IMR-90 (cell line): Measurements from ENCODE around the gene ZNG1C. TPM values are rescaled to one million over a fixed set of nuclear protein-coding genes. Genes with fewer than 3 reads are reported as not detected.
"Not testable (repeated sequence)": the region's sequence is repeated elsewhere in the genome, so short reads cannot be mapped to it uniquely, and the experiment has no call there.

Experiments used
- ATAC-seq: fragments of 200-7000 bp; cut with Tn5 transposase; 2 replicates; pipeline ENCODE4 v1.9.1; 2020; ENCODE audit warnings: low read depth, mild to moderate bottlenecking, moderate library complexity
- BruUV-seq: library from RNA; stranded (reverse); fragments of 400-500 nt; replicated peaks from 2 replicates; lab custom pipeline; 2021; lab: Mats Ljungman, UMichigan
- CTCF ChIA-PET: fragments of 300-600 bp; formaldehyde crosslinking; extraction: SDS; loops from one replicate; lab custom pipeline; 2021; ENCODE audit warnings: antibody characterized with exemption; lab: Yijun Ruan, JAX
- POLR2A ChIA-PET: fragments of 300-600 bp; sonication (Branson Sonifier 250); formaldehyde crosslinking; loops from one replicate; lab custom pipeline; 2022; ENCODE audit warnings: antibody characterized with exemption; ENCODE audit not compliant: unreplicated experiment; lab: Charles Lee
- DNase-seq: peaks from one replicate; pipeline ENCODE4 v3.0.0; 2013
- H2AFZ ChIP-seq: replicated peaks from 2 replicates; pipeline ENCODE3; 2013; ENCODE audit warnings: low read length, mild to moderate bottlenecking; ENCODE audit not compliant: poor library complexity
- H2AK5ac ChIP-seq: 2 replicates; pipeline ENCODE4 v1.6.1; 2013; ENCODE audit warnings: low read depth, low read length, inconsistent platforms
- H2AK9ac ChIP-seq: replicated peaks from 2 replicates; pipeline ENCODE3; 2013; ENCODE audit warnings: mild to moderate bottlenecking, low read depth, low read length, moderate library complexity; ENCODE audit not compliant: poor library complexity
- H2BK120ac ChIP-seq: 2 replicates; pipeline ENCODE4 v1.6.1; 2013; ENCODE audit warnings: low read depth, low read length, inconsistent platforms
- H2BK15ac ChIP-seq: 3 replicates; pipeline ENCODE4 v1.6.1; 2013; ENCODE audit warnings: low read depth, low read length, inconsistent platforms
- H2BK20ac ChIP-seq: 2 replicates; pipeline ENCODE4 v1.6.1; 2013; ENCODE audit warnings: low read depth, mild to moderate bottlenecking, inconsistent platforms, low read length, moderate library complexity
- H2BK5ac ChIP-seq: 2 replicates; pipeline ENCODE4 v1.6.1; 2013; ENCODE audit warnings: mild to moderate bottlenecking, low read depth, low read length, inconsistent platforms; ENCODE audit not compliant: poor library complexity, severe bottlenecking
- H3K14ac ChIP-seq: replicated peaks from 2 replicates; pipeline ENCODE4 v1.6.1; 2013; ENCODE audit warnings: low read depth, low read length, inconsistent platforms
- H3K18ac ChIP-seq: 2 replicates; pipeline ENCODE4 v1.6.1; 2013; ENCODE audit warnings: low read depth, low read length, control low read depth
- H3K23ac ChIP-seq: 2 replicates; pipeline ENCODE4 v1.6.1; 2013; ENCODE audit warnings: low read depth, low read length, inconsistent platforms
- H3K27ac ChIP-seq: 2 replicates; pipeline ENCODE4 v1.5.1; 2013; ENCODE audit warnings: mild to moderate bottlenecking, control low read depth, low read length; ENCODE audit not compliant: insufficient read depth
- H3K27me3 ChIP-seq: 2 replicates; pipeline ENCODE4 v1.6.1; 2013; ENCODE audit warnings: low read length; ENCODE audit not compliant: control insufficient read depth, insufficient read depth
- H3K36me3 ChIP-seq: 2 replicates; pipeline ENCODE4 v1.6.1; 2013; ENCODE audit warnings: low read length, mixed read lengths; ENCODE audit not compliant: control insufficient read depth, insufficient read depth
- H3K4ac ChIP-seq: 2 replicates; pipeline ENCODE4 v1.6.1; 2013; ENCODE audit warnings: low read depth, low read length, inconsistent platforms
- H3K4me1 ChIP-seq: 2 replicates; pipeline ENCODE4 v1.6.1; 2013; ENCODE audit warnings: low read length, mixed read lengths; ENCODE audit not compliant: control insufficient read depth, insufficient read depth
- H3K4me2 ChIP-seq: 2 replicates; pipeline ENCODE4 v1.6.1; 2013; ENCODE audit warnings: low read depth, mild to moderate bottlenecking, control low read depth, low read length, moderate library complexity
- H3K4me3 ChIP-seq: 2 replicates; pipeline ENCODE4 v1.5.1; 2013; ENCODE audit warnings: low read depth, mild to moderate bottlenecking, control low read depth, low read length, moderate library complexity; ENCODE audit not compliant: insufficient read depth
- H3K56ac ChIP-seq: 2 replicates; pipeline ENCODE4 v1.6.1; 2013; ENCODE audit warnings: low read length, inconsistent platforms; ENCODE audit not compliant: insufficient read depth; ENCODE audit errors: extremely low read depth
- H3K79me1 ChIP-seq, 2 experiments: 2 replicates each; pipeline ENCODE4 v1.6.1; 2013; ENCODE audit warnings: low read length in 2 of 2, inconsistent platforms in 1 of 2, low read depth in 1 of 2
- H3K9ac ChIP-seq: 2 replicates; pipeline ENCODE4 v1.6.1; 2013; ENCODE audit warnings: low read depth, low read length, control low read depth
- H3K9me1 ChIP-seq: 2 replicates; pipeline ENCODE4 v1.6.1; 2013; ENCODE audit warnings: low read length, inconsistent platforms; ENCODE audit not compliant: insufficient read depth
- H3K9me3 ChIP-seq: 2 replicates; pipeline ENCODE4 v1.6.1; 2013; ENCODE audit warnings: low read length; ENCODE audit not compliant: control insufficient read depth, insufficient read depth
- H4K20me1 ChIP-seq: 2 replicates; pipeline ENCODE4 v1.6.1; 2013; ENCODE audit warnings: low read length, inconsistent platforms; ENCODE audit not compliant: insufficient read depth
- H4K5ac ChIP-seq: 2 replicates; pipeline ENCODE4 v1.6.1; 2013; ENCODE audit warnings: mild to moderate bottlenecking, low read depth, low read length, control low read depth
- H4K8ac ChIP-seq, 2 experiments: 2 replicates each; pipeline ENCODE4 v1.6.1; 2013; ENCODE audit warnings: low read depth in 2 of 2, low read length in 2 of 2, control low read depth in 1 of 2, inconsistent platforms in 1 of 2
- H4K91ac ChIP-seq: 2 replicates; pipeline ENCODE4 v1.6.1; 2013; ENCODE audit warnings: low read depth, low read length, inconsistent platforms; ENCODE audit not compliant: insufficient read depth
- WGBS, 2 experiments: methylation state at CpG; one replicate each; pipeline versions ENCODE4 v1.1.5 to v1.1.7; 2013; ENCODE audit warnings: missing lambda C conversion rate in 2 of 2; ENCODE audit not compliant: insufficient read length in 1 of 2; ENCODE audit errors: extremely low coverage in 2 of 2; 5-methylcytosine and 5-hydroxymethylcytosine counted together
- dilution Hi-C: fragments of 300-500 bp; cut with HindIII; formaldehyde crosslinking; loops from one replicate; pipeline ENCODE4 v1.14.3; 2018; ENCODE audit warnings: low sequenced_read_pairs; ENCODE audit not compliant: unreplicated experiment
- in situ Hi-C: fragments of 300-500 bp; cut with MboI; formaldehyde crosslinking; loops from 3 replicates; pipeline ENCODE4 v1.14.3; 2019; ENCODE audit warnings: low sequenced_read_pairs, inconsistent platforms, mixed read lengths
- intact Hi-C: fragments of 100-400 bp; cut with micrococcal nuclease; formaldehyde crosslinking; loops from 2 replicates; pipeline ENCODE4 v1.10.0; 2022
- polyA plus RNA-seq, 3 experiments: library from polyadenylated mRNA; depleted of rRNA; stranded (reverse); fragments of >200 nt; gene quantifications; 2 replicates each; pipeline ENCODE4 v1.2.3, GENCODE V29; 2012; ENCODE audit warnings: low replicate concordance in 1 of 3
- total RNA-seq: library from RNA; depleted of rRNA; stranded (reverse); fragments of >200 nt; gene quantifications from 2 replicates; pipeline ENCODE4 v1.2.3, GENCODE V29; 2012

ZNG1C gene
- total and polyA plus RNA-seq, 2 of the 4 experiments (the other 2 are of a cell fraction) = 3.4 to 19.0 TPM

GRCh38 chr9:68324518-68324917, 82.7 kb downstream of the ZNG1C start:
- H2BK5ac ChIP-seq, H3K27me3 ChIP-seq, H2BK20ac ChIP-seq, H2BK120ac ChIP-seq, H3K23ac ChIP-seq, DNase-seq, H3K4me1 ChIP-seq, H3K36me3 ChIP-seq, H3K4me3 ChIP-seq, H3K9me1 ChIP-seq, H3K9ac ChIP-seq, H2AFZ ChIP-seq, intact Hi-C loops, BruUV-seq, H3K4me2 ChIP-seq, H4K20me1 ChIP-seq, H3K9me3 ChIP-seq, dilution Hi-C loops, H2BK15ac ChIP-seq, H3K4ac ChIP-seq, H3K14ac ChIP-seq, H3K18ac ChIP-seq, H3K56ac ChIP-seq, H4K5ac ChIP-seq, H3K27ac ChIP-seq, H2AK9ac ChIP-seq, H2AK5ac ChIP-seq, H3K79me1 ChIP-seq, CTCF ChIA-PET, in situ Hi-C loops, H4K91ac ChIP-seq, POLR2A ChIA-PET, H4K8ac ChIP-seq, ATAC-seq: not testable (repeated sequence)
- WGBS, 2 experiments = no CpG with 5 or more reads among the region's 20 CpGs

DNA sequence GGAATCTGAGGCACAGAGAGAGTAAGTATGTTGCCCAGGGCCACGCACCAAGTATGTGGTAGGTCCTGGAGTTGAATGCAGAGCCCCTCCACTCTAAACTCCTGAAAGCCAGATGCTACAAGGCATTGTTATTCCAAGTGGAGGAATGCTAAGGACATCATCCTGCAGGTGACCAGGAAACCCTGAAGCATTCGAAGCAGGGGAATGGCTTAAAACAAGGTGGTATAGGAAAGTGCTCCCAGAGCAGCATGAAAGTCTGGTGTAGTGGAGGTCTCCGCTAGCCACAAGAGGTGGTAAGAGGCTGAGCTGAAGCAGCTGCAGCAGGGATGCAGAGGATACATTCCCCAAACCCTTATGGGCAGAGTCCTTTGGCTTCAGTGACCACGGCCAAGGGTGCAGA, 87.3 kb downstream of the ZNG1C start:
- BruUV-seq, H3K27me3 ChIP-seq, H3K4me1 ChIP-seq, H4K20me1 ChIP-seq, H3K27ac ChIP-seq, H3K36me3 ChIP-seq, H3K56ac ChIP-seq, H3K4me2 ChIP-seq, H3K18ac ChIP-seq, intact Hi-C loops, H2BK20ac ChIP-seq, ATAC-seq, H4K8ac ChIP-seq, H2BK5ac ChIP-seq, H3K14ac ChIP-seq, DNase-seq, in situ Hi-C loops, CTCF ChIA-PET, POLR2A ChIA-PET, H2AK5ac ChIP-seq, dilution Hi-C loops, H2AFZ ChIP-seq, H4K91ac ChIP-seq, H3K79me1 ChIP-seq, H3K23ac ChIP-seq, H3K4me3 ChIP-seq, H3K9me1 ChIP-seq, H3K9ac ChIP-seq, H4K5ac ChIP-seq, H2BK15ac ChIP-seq, H2AK9ac ChIP-seq, H3K9me3 ChIP-seq, H3K4ac ChIP-seq, H2BK120ac ChIP-seq: not testable (repeated sequence)
- no CpG with 5 or more reads among the region's 4 CpGs for WGBS, 2 experiments
